IPS-18c (cell line): ENCODE measurements around the gene TIAM1.

Source experiments
- H3K4me3 ChIP-seq: 2 replicates; pipeline ENCODE4 v1.7.0; 2013; ENCODE audit warnings: low read depth, mild to moderate bottlenecking, low read length, moderate library complexity; ENCODE audit not compliant: insufficient read depth
- H3K9me3 ChIP-seq: one replicate; pipeline ENCODE4 v1.6.1; 2013; ENCODE audit warnings: mild to moderate bottlenecking, low read length, moderate library complexity; ENCODE audit not compliant: control insufficient read depth, insufficient read depth

Gene TIAM1

GRCh38 chr21:31075848-31076247 is 268.2 kb downstream of the TIAM1 start:
- H3K4me3 ChIP-seq, result no peak overlapping the region

GRCh38 chr21:31072533-31072932 is 271.5 kb downstream of the TIAM1 start:
- H3K4me3 ChIP-seq, result no peak overlapping the region

More at GRCh38 chr21:31075848-31076247, 268.2 kb downstream of the TIAM1 start:
- no peaks in the 10 kb centered on the region for H3K9me3 ChIP-seq

More at GRCh38 chr21:31072533-31072932, 271.5 kb downstream of the TIAM1 start:
- H3K9me3 ChIP-seq, result no peaks in the 10 kb centered on the region
